Smooth muscle cell of the brain vasculature (primary cell): ENCODE results near the gene ANK2.
A peak's percentile ranks its signal among the peaks of the same experiment; 100 is the strongest.

ENCODE experiments used
- DNase-seq: peaks from one replicate; pipeline ENCODE4 v3.0.0-alpha.2; 2012; ENCODE audit warnings: low read depth, low spot score

The ANK2 gene

DNA sequence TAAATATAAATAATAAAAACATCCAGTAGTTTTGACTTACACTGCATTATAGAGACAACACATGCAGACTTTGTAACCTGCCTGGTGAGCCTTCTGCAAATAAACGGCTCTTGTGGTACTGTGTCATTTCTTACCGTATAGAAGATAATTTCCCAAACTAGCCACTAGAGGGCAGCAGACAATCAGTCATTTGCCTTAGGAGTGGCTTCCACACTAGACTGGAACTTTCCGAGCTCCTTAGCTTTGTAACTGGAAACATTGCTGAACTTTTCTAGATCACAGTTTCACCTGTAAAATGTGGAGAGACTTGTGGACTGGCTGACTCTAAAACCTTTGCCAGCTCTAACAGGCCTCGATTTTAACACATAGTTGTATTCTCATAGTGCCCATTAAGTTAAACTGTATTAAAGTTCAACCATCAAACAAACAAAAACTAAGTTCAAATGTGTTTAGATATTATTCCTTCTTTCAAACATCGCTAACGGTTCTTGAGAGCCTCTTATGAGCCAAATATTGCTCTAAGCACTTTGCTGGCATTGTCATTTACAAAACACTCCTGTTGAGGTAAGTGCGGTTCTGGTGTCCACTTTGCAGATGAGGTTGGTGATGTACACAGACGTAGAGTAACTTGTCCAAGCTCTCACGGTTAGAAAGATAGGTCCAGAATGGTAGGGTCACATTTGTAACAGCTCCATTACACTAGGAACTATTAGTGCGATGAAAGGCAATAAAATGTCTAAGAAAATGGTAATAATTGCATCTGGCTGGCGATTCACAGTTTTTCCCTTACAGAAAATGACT, 345.5 kb downstream of the ANK2 start:
- peak; percentile 75 for DNase-seq

- peak; percentile 44 for DNase-seq
These were observed 347.8 kb downstream of the ANK2 start for GRCh38 chr4:113397114-113397701.

DNA sequence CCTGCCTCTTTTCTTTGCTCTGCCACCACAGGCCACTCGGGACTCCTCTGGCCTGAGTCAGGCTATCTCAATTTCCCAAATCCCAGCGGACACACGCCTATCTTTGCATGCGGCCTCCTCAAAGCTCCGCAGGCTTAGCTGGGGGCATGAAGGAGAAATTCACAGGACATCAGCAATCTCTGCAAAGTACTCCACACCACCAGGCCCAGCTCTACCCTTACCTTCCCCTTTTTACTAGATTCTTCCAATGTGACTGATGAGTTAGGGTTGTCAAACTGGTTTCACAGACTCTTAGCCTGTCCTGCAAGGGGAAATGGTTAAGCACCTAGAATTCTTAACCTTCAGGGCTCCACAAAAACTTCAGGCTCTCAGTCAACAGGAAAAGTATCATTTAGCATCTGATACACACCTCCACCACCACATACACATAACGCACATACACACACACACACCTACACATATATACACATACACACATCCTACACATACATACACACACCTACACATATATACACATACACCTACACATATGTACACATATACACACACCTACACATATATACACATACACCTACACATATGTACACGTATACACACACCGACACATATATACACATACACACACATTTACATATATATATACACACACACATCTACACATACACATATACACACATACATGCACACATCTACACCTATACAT, 349.1 kb downstream of the ANK2 start:
- no peak for DNase-seq

DNA sequence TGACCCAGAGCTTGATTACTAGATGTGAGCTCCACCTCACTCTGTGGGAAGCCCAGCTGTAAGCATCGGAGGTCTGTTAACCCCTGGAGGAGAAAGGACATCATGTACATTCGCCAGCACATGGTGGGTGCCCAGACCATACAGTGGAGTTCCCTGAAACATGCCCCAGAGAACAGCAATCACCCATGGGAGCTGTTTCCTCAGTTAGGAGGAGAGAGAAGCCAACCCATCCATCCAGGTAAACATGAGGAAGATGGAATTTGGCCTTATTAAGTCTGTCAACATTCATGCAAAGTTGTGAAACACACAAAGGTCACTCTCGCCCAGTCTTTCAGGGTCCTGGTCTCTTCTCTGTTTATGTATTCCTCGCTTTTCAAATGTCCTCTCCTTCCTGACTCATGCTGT, 354.7 kb downstream of the ANK2 start:
- no peak for DNase-seq

DNA sequence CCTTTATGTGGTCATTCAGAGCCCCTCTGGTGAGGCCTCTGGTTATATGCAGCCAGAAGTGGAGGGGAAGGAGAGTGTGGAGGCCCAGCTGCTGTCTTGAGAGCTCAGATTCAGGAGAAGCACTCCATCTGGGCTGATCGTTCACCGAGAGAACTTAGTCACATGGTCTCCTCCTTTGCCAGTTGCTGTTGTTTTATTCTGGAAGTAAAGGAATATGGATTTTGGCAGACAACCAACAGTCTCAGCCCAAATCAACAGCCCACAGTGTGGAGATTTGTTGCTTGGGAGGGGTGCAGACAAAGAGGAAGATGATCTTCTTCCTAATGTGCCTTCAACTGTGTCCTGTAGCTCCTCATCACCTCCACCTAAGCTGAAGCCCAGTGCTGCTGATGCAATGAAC, 355.4 kb downstream of the ANK2 start:
- no peak for DNase-seq

DNA sequence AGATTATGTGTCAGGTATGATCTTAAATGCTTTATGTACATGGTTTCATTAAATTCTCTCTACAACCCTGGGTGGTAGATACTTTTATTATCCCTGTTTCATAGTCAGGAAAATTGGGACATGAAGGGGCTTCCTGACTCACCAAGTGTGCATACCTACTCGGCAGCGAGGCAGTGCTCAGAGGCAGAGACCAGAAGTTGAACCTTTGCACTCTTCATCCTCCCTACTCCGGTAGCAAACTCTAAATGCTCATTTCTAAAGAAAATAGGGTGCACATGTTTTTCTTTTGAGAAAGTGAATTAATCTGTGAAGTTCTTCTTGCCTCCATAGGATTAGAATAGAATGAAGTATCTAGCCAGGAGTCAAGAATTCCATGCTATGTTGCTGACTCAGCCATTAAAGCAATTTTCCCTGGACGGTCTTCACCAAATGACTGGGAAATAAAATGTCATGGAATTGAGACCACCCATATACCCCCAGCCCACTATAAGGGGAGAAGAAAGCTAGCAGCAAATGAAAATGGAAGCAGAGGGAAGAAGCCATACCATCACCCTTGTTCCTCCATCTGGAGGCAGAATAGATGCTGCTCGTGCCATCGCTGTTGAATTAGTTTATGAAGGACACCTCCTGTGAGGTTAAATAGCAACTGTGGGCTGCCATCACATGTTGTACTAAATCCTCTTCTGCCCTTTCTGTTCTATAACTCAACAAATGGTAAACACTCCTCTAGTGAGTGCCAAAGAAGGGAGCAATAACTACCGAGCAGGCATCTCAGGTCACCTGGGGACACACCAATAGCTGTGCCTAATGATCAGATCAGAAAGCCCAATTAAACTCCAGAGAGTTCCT, 356.6 kb downstream of the ANK2 start:
- DNase-seq, result no peak

GRCh38 chr4:113406723-113407016, 357.2 kb downstream of the ANK2 start:
- no peak for DNase-seq

GRCh38 chr4:113407409-113407808, 358.0 kb downstream of the ANK2 start:
- DNase-seq, result no peak

GRCh38 chr4:113409181-113409580, 359.7 kb downstream of the ANK2 start:
- no peak for DNase-seq

- no peak for DNase-seq
These were observed 361.2 kb downstream of the ANK2 start for GRCh38 chr4:113410686-113411085.

DNA sequence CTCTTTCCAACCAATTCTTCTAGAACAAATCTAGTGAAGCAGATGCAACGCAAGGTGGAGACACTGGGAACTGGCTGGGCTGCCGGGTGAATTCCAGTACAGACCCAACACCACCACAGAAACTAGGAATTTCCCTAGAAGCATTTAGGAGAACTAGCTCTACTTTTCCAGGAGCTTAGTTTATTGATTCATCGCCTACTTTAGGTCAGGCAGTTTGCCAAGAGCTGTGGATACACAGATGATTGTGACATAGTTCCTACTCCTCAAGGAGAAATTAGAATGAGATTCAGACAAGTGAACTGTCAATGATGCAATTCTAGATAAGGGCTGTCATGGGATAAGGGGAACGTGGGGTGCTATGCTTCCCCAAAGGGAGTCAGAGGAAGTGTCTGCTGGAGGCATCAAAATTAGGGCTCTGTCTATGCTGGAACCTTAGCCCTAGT, 362.1 kb downstream of the ANK2 start:
- DNase-seq, result no peak

DNA sequence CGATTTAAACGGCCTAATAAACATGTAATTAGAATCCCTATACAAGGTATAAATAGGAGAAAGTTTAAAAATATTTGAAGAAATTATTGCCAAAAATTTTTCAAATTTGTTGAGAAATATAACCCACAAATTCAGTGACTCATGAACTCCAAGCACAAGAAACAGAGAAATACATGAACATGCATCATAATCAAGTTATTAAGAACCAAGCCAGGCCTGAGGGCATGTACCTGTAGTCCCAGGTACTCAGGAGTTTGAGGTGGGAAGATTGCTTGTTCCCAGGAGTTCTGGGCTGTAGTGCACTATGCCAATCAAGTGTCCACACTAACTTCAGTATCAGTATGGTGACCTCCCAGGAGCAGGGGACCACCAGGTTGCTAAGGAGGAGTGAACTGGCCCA, 370.2 kb downstream of the ANK2 start:
- DNase-seq, result no peak

DNA sequence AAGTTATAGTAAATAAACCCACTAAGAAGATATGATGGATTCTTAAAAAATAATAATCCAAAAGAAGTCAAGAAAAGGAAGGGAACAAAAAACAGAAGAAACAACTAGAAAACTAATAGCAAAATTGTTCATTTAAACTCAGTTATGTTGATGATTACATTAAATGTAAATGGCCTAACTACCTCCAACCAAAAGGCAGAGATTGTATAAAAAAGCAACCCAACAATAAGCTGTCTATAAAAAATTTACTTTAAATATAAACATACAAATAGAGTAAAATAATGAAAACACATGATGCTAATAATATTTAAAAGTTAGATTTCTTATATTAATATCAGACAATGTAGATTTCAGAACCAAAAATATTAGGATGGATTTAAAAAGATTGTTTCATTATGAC, 371.5 kb downstream of the ANK2 start:
- no peak for DNase-seq

DNA sequence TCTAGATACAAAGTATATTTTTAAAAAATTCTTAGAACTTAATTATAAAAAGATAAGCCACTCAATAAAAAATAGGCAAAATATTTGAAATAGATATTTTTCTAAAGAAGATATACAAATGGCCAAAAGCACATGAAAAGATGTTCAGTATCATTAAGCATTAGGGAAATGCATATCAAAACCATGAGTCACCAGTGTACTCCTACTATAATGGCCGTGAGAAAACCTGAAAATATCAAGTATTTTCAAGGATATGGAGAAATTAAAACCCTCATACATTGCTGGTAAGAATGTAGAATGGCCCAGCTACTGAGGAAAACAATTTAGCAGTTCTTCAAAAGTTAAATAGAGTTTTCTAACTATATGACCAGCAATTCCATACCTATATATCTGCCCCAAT, 374.2 kb downstream of the ANK2 start:
- DNase-seq, result no peak

DNA sequence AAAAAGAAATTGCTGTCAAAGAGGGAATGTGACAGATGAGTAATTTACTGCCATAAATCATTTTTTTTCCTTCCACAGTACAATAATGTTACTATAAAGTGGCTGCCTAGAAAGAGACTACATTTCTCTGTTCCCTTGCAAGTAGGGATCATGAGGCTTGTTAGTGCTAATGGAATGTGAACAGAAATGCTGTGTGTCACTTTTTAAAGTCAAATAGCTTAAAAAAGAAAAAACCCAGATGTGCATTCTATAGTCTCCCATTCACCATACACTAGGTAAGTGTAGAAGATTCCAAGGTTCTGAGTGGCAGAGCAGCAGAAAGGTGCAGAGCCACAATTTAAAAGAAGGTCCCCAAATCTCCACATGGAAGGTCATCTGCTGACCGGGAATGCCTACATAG, 383.7 kb downstream of the ANK2 start:
- no peak for DNase-seq
